ENCODE measurements around the gene TEKT5. TPM values are rescaled to one million over a fixed set of nuclear protein-coding genes. Genes with fewer than 3 reads are reported as not detected.

TEKT5 gene
- total and polyA plus RNA-seq, 8 donors = 0.17 to 1.1 (median 0.26) TPM; not detected in 1

DNA sequence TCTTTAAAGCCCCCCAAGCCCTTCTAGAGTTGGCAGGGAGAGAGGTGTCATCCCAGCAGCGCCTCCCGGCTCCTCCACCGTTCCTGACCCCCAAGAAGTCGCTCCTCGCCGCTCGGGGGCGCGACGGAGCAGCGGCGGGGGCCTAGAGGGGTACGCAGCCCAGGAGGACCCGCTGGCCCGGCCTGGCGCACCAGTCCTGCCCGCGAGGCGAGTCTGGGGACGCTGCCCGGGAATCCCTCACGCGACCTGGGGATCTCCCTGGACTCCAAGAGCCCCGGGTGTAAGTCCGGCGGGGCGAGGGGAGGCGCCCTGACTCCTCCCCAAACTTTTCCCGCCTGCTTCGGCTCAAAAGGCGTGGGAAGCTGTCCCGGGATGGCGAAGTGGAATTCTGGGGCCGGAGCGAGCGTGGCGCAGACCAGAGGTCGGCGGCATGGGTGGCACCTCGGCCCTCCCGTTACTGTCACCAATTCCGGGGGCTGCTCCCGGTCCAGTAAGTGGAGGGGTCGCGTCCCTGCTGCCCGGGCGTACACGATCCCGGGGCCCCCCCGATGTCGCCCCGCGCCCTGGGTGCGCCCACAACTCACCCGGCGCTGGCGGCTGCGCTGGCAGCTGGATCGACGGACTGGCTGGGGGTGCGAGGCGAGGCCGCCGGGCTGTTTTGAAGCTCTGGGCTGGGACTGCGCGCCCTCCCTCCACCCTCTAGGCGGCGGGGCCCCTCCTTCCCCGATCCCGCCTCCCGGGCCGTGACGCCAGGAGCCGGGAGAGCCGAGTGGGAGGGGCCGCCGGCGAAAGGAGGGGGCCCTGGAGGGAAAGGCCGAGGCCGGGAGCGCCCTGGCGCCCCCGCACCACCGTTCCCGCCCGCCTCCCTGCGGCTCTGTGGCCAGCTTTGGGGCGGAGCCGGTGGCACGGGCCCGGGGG lies 114.5 kb downstream of the TEKT5 start, which contains the start of gene EMP2:
TSS of gene EMP2 (minus strand) at position 634 of the 918 bp plus-strand sequence. CDS start 32,981 bp downstream, outside the sequence.
- Histone ChIP-seq H3K36me3 (no peaks in the 10 kb centered on the region), H3K27ac (peak within 1 kb of the TSS in 2 of 4 donors; percentile 31 to 51), H3K27me3 (no peaks in the 10 kb centered on the region), H3K4me3 (peak within 1 kb of the TSS; percentile 57 to 84 (median 80)), H3K4me1 (peaks cover 0 to 6% (median 0%) of the 10 kb centered on the region in 3 donors), H3K9me3 (no peaks in the 10 kb centered on the region)
- peak; percentile 88 to 94 (median 90) for ATAC-seq
- intact Hi-C loops (cut with DNase I) = no loop called here
- no peak for FAIRE-seq
- TF ChIP-seq CTCF (IDR thresholded peaks at IDR 0.05) = peak in 3 of 4 donors; percentile 25 to 34 (median 33)
- DNase-seq = peak; percentile 63 to 88 (median 74)
- WGBS, 2 donors = 1% methylated on average over 75 to 91 of the region's 91 CpGs

DNA sequence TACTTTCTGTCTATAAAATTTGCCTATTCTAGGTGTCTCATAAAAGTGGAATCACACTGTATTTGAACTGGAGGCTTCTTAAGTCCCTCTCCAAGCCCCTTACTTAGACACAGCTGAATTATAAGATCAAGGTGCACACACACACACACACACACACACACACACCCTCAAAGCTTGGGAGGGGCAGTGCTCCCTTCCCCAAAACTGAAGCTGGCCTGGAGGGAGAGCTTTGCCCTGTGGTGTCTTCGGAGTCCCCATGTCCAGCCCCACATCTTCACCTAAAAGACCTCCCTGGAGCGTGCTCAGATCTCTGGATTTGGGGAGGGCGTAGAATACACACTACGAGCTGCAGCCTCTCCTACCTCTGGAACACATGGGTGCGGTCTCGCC lies 115.2 kb downstream of the TEKT5 start:
- H3K27ac ChIP-seq = no peak overlapping the region
- DNase-seq (no peak), FAIRE-seq (no peak), ATAC-seq (no peak)
- 29 to 31% methylated on average over 6 of the region's 6 CpGs for WGBS, 2 donors
- H3K36me3 ChIP-seq = no peaks in the 10 kb centered on the region
- no peaks in the 10 kb centered on the region for H3K27me3 ChIP-seq
- H3K9me3 ChIP-seq = no peaks in the 10 kb centered on the region
- peak overlapping the region; percentile 57 to 84 (median 80) for H3K4me3 ChIP-seq
- intact Hi-C loops (cut with DNase I) = no loop called here
- H3K4me1 ChIP-seq = peaks cover 0 to 6% (median 0%) of the 10 kb centered on the region in 3 donors
- TF ChIP-seq CTCF (IDR thresholded peaks at IDR 0.05) = no peak

DNA sequence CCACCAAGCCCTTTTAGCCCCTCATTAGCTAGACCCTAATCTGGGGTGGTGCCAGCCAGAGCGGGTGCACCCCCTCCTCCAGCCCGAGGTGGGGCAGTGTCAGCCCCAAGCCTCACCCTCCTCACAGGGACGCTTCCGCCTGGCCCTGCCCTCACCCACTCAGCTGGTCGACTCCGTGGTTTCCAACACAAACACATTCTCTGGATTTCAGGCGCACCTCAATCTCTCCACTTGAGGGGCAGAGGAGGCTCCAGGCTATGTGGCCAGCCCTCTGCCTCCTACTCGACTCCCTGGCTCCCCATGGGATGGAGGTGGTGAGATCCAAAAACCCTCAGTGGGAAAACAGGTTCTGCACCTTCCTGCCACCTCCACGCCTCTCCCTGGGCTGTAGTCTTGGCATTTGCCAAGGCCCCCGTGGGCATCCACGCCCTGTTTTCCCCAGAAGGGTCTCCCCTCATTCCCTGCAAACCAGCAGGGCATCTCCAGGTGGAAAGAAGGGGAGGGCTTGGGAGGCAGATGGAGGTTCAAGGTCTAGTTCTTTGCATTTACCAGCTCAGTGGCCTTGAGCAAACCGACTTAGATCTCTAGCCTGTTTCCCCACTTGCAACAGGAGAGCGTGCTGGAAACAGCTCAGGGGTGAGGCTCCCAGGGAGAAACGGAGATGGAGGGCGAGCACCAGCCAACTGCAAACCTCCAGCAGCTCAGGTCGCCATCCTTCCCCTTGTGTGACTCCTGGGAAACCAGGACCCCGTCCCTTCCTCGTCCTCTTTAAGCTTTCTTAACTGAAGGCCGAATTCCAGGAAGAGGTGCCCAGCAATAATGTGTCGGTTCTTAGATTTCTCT lies 116.0 kb downstream of the TEKT5 start:
- no peaks in the 10 kb centered on the region for H3K27me3 ChIP-seq
- ATAC-seq (peak in 3 of 4 donors; percentile 4 to 48 (median 35)), FAIRE-seq (no peak), DNase-seq (peak in 4 of 6 donors; percentile 46 to 59 (median 58))
- H3K4me1 ChIP-seq = peaks cover 0 to 6% (median 0%) of the 10 kb centered on the region in 3 donors
- H3K36me3 ChIP-seq = no peaks in the 10 kb centered on the region
- intact Hi-C loops (cut with DNase I) = no loop called here
- H3K27ac ChIP-seq = peak overlapping the region in 1 of 4 donors; percentile 37
- H3K9me3 ChIP-seq = no peaks in the 10 kb centered on the region
- WGBS, 2 donors = 34 to 43% methylated on average over 20 of the region's 20 CpGs
- H3K4me3 ChIP-seq = peak overlapping the region in 2 of 4 donors; percentile 10 to 82
- TF ChIP-seq CTCF (IDR thresholded peaks at IDR 0.05) = no peak

Other genes with a start within 250 kb of the TEKT5 start
- 10 to 100 TPM in 1 of 6 donors, 1 to 10 TPM in 5; 9.0 to 13.0 (median 9.3) TPM for gene EMP2, start 114.3 kb downstream of the TEKT5 start, total RNA-seq
- gene EMP2, start 114.3 kb downstream of the TEKT5 start, polyA plus RNA-seq = 10 to 100 TPM in 1 of 2 donors, 1 to 10 TPM in 1; 5.5 to 13.7 TPM
- gene NUBP1, start 48.9 kb upstream of the TEKT5 start, total RNA-seq = 10 to 100 TPM; 14.6 to 24.7 (median 20.7) TPM
- 10 to 100 TPM; 30.2 to 32.1 TPM for gene NUBP1, start 48.9 kb upstream of the TEKT5 start, polyA plus RNA-seq
- under 1 TPM in 3 of 6 donors, not detected in 3; 0.08 to 0.18 (median 0.16) TPM for gene TVP23A, start 123.9 kb upstream of the TEKT5 start, total RNA-seq
- under 1 TPM; 0.05 to 0.34 TPM for gene TVP23A, start 123.9 kb upstream of the TEKT5 start, polyA plus RNA-seq
- 10 to 100 TPM in 2 of 6 donors, 1 to 10 TPM in 4; 1.8 to 39.7 (median 3.7) TPM for gene CIITA, start 182.3 kb upstream of the TEKT5 start, total RNA-seq
- 1 to 10 TPM; 6.5 to 8.6 TPM for gene CIITA, start 182.3 kb upstream of the TEKT5 start, polyA plus RNA-seq
- 10 to 100 TPM; 12.0 to 22.6 (median 16.8) TPM for gene DEXI, start 247.5 kb upstream of the TEKT5 start, total RNA-seq
- gene DEXI, start 247.5 kb upstream of the TEKT5 start, polyA plus RNA-seq = 10 to 100 TPM; 14.4 to 21.4 TPM
- 10 to 100 TPM in 4 of 6 donors, 1 to 10 TPM in 2; 9.7 to 17.2 (median 10.7) TPM for gene CLEC16A, start 249.6 kb upstream of the TEKT5 start, total RNA-seq
- 10 to 100 TPM in 1 of 2 donors, 1 to 10 TPM in 1; 8.1 to 11.7 TPM for gene CLEC16A, start 249.6 kb upstream of the TEKT5 start, polyA plus RNA-seq

Data from pancreas (tissue), 10 donors.